Thymus (tissue), 11 donors: ENCODE measurements around the gene SHANK2. TPM values are rescaled to one million over a fixed set of nuclear protein-coding genes. Genes with fewer than 3 reads are reported as not detected.

Experiments used
- DNase-seq, 9 donors: peaks; one replicate each; pipeline ENCODE4 v3.0.0-alpha.2; 2013; ENCODE audit warnings: low spot score in 9 of 9, low read depth in 6 of 9, missing footprints in 1 of 9
- H3K27ac ChIP-seq, 2 donors: one replicate each; pipeline ENCODE4 v1.5.1; 2013; ENCODE audit warnings: control low read depth in 1 of 2, low read depth in 1 of 2, low read length in 1 of 2, mild to moderate bottlenecking in 1 of 2, moderate library complexity in 1 of 2
- H3K27me3 ChIP-seq, 2 donors: one replicate each; pipeline ENCODE4 v1.5.1; 2013; ENCODE audit warnings: low read length in 1 of 2; ENCODE audit not compliant: control insufficient read depth in 2 of 2, insufficient read depth in 1 of 2
- H3K36me3 ChIP-seq, 2 donors: one replicate each; pipeline ENCODE4 v1.5.1; 2013; ENCODE audit warnings: low read length in 1 of 2, mild to moderate bottlenecking in 1 of 2, moderate library complexity in 1 of 2; ENCODE audit not compliant: control insufficient read depth in 2 of 2, insufficient read depth in 2 of 2
- H3K4me1 ChIP-seq, 2 donors: one replicate each; pipeline ENCODE4 v1.5.1; 2013; ENCODE audit warnings: low read length in 2 of 2; ENCODE audit not compliant: control insufficient read depth in 2 of 2, insufficient read depth in 2 of 2
- H3K4me3 ChIP-seq, 2 donors: one replicate each; pipeline ENCODE4 v1.5.1; 2013; ENCODE audit warnings: low read length in 2 of 2, control low read depth in 1 of 2, mild to moderate bottlenecking in 1 of 2
- H3K9me3 ChIP-seq, 2 donors: one replicate each; pipeline ENCODE4 v1.5.1; 2013; ENCODE audit warnings: low read length in 1 of 2, mild to moderate bottlenecking in 1 of 2; ENCODE audit not compliant: control insufficient read depth in 2 of 2, insufficient read depth in 1 of 2
- WGBS: extraction: QIAGEN DNeasy Blood & Tissue Kit; methylation state at CpG from one replicate; pipeline ENCODE4 v1.1.7; 2013; 5-methylcytosine and 5-hydroxymethylcytosine counted together
- polyA plus RNA-seq: library from polyadenylated mRNA; stranded (reverse); fragments of 200-250 nt; gene quantifications from one replicate; pipeline ENCODE4 v1.2.3, GENCODE V29; 2013
- total RNA-seq: library from RNA; stranded (reverse); fragments of 120-200 nt; gene quantifications from one replicate; pipeline ENCODE4 v1.2.4, GENCODE V29; 2013
- donor health status: healthy.

Gene SHANK2
- total and polyA plus RNA-seq, 2 donors = 0.09 to 0.14 TPM

GRCh38 chr11:71221201-71221600 lies 31.2 kb downstream of the SHANK2 start:
- no peak for DNase-seq
- H3K36me3 ChIP-seq = no peaks in the 10 kb centered on the region
- H3K9me3 ChIP-seq = no peaks in the 10 kb centered on the region
- no peaks in the 10 kb centered on the region for H3K4me1 ChIP-seq
- no peak overlapping the region for H3K27ac ChIP-seq
- no peak overlapping the region for H3K4me3 ChIP-seq
- no peaks in the 10 kb centered on the region for H3K27me3 ChIP-seq
- WGBS = 96% methylated on average over 4 of the region's 4 CpGs

DNA sequence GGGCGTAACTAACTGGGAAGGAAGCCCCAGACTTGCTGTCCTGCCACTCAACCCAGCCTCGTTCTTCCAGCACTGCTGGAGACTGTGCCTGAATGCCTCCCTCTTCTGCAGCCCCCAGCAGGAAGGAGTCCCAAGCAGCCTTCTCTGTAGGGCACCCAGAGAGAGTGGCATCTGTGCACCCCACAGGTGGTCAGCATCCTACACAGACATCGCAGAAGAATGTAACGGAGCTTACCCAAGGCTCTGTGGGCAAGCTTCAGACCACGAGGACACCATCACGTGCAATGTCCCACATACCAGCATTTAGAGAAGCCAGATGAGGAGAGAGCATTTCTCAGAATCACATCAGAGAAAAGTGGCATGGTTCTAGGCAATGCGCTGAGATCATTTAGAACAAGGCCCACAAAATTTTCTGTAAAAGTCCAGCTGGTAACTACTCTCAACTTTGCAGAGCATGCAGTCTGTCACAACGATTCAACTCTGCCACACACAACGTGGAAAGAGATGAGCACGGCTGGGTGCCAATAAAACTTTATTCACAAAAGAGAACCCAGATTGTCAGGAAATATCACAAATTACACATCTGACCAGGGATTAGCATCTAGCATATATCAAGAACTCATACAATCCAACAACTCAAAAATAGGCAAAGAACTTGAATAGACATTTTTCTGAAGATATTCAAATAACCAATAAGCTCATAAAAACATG lies 33.4 kb downstream of the SHANK2 start:
- no peak for DNase-seq
- Histone ChIP-seq H3K36me3 (no peaks in the 10 kb centered on the region), H3K4me1 (no peaks in the 10 kb centered on the region), H3K27ac (no peak overlapping the region), H3K4me3 (no peak overlapping the region), H3K9me3 (no peaks in the 10 kb centered on the region), H3K27me3 (no peaks in the 10 kb centered on the region)
- 91% methylated on average over 10 of the region's 10 CpGs for WGBS

DNA sequence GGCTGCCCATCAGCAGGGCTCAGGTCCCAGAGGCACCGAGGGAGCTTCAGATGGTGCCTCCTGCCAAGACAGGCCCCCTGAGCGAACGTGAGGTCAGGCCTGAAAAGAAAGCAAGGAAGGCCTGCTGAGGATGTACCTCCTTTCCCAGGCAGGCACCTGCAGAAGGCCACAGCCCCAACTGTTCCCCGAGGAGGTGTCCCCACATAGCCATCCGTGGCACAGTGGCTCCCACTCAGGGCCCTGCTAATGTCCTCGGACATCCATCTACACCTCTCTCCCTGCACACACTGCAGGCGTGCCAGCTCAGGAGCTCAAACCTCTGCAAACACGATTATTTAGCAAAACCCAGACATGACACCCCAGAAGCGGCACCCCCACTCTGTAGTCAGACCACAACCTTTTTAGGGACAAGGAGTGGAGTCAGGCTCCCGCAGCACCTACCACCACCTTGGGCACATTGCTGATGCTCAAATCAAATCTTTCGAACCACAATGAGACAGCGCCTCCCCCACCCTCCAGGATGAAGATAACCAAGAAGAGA lies 36.9 kb downstream of the SHANK2 start:
- H3K27me3 ChIP-seq = no peaks in the 10 kb centered on the region
- DNase-seq = no peak
- H3K27ac ChIP-seq = no peak overlapping the region
- WGBS = 90% methylated on average over 12 of the region's 12 CpGs
- no peaks in the 10 kb centered on the region for H3K9me3 ChIP-seq
- H3K36me3 ChIP-seq = no peaks in the 10 kb centered on the region
- H3K4me3 ChIP-seq = no peak overlapping the region
- no peaks in the 10 kb centered on the region for H3K4me1 ChIP-seq

- H3K27ac ChIP-seq = no peak overlapping the region
- H3K9me3 ChIP-seq = no peaks in the 10 kb centered on the region
- no peaks in the 10 kb centered on the region for H3K36me3 ChIP-seq
- no peaks in the 10 kb centered on the region for H3K4me1 ChIP-seq
- no peaks in the 10 kb centered on the region for H3K27me3 ChIP-seq
- DNase-seq = no peak
- no peak overlapping the region for H3K4me3 ChIP-seq
- 95% methylated on average over 23 of the region's 23 CpGs for WGBS
Measured at GRCh38 chr11:71214553-71215424, 37.6 kb downstream of the SHANK2 start.

- Histone ChIP-seq H3K27ac (no peak overlapping the region), H3K27me3 (no peaks in the 10 kb centered on the region), H3K9me3 (peaks cover 0 to 3% of the 10 kb centered on the region in 2 donors), H3K36me3 (no peaks in the 10 kb centered on the region), H3K4me1 (no peaks in the 10 kb centered on the region), H3K4me3 (no peak overlapping the region)
- WGBS = 87% methylated on average over 19 of the region's 19 CpGs
- DNase-seq = no peak
Measured at GRCh38 chr11:71213696-71214552, 38.5 kb downstream of the SHANK2 start.

DNA sequence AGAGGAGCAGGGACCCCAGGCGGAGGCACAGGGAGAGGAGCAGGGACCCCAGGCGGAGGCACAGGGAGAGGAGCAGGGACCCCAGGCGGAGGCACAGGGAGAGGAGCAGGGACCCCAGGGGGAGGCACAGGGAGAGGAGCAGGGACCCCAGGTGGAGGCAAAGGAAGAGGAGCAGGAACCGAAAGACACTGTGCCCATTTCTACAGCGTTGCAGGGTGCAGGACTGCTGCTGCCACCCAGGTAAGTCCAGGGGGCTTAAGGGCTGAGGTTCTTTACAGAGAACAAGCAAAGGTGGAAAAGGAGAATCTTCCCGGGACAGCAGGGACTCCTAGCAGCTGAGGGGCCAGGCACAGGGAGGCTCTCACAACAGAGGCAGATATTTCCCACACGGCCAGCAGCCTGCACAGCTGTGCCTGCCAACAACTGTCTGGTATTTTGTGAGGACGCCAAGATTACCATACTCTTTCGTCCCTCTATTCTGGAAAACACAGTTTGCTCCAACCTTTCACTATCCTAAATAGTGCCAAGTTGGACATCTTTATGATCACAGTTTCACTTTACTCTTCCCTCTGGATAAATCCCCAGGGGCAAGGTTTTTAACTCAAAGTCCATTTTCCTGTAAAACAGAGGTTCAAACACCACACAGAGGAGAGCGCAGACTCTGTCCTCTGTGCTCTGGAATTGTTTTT lies 39.4 kb downstream of the SHANK2 start:
- Histone ChIP-seq H3K4me1 (no peaks in the 10 kb centered on the region), H3K27ac (no peak overlapping the region), H3K36me3 (no peaks in the 10 kb centered on the region), H3K27me3 (no peaks in the 10 kb centered on the region), H3K9me3 (peaks cover 0 to 3% of the 10 kb centered on the region in 2 donors), H3K4me3 (no peak overlapping the region)
- DNase-seq = no peak
- WGBS = 80% methylated on average over 10 of the region's 10 CpGs

DNA sequence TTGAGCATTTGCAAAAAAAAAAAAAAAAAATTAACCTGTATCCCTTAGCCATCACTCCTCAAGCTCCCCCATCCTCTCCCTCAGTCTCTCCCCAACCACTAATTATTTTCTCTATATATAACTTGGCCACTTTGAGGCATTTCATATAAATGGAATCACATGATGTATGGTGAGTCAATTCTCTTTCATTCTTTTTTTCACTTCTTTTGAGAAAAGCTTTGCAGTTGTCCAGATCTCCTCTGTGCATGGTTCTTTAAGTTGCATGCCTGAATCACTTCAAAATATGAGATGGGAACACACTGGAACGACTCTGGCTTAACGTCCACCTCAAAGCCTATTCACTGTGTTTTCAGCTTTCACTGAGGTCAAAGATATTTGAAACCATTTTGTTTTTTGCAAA lies 40.7 kb downstream of the SHANK2 start:
- Histone ChIP-seq H3K27me3 (no peaks in the 10 kb centered on the region), H3K4me1 (no peaks in the 10 kb centered on the region), H3K36me3 (no peaks in the 10 kb centered on the region), H3K9me3 (peaks cover 0 to 3% of the 10 kb centered on the region in 2 donors), H3K4me3 (no peak overlapping the region), H3K27ac (no peak overlapping the region)
- no peak for DNase-seq
- WGBS = 91% methylated on average over 2 of the region's 2 CpGs

GRCh38 chr11:71210861-71211260 lies 41.5 kb downstream of the SHANK2 start:
- Histone ChIP-seq H3K4me3 (no peak overlapping the region), H3K27me3 (no peaks in the 10 kb centered on the region), H3K27ac (no peak overlapping the region), H3K36me3 (no peaks in the 10 kb centered on the region), H3K9me3 (peaks cover 0 to 3% of the 10 kb centered on the region in 2 donors), H3K4me1 (no peaks in the 10 kb centered on the region)
- no peak for DNase-seq
- WGBS = 91% methylated on average over 8 of the region's 8 CpGs
